T-helper 22 cell (primary cell): ENCODE results near the gene RAD9B.
"Not testable (repeated sequence)": the region's sequence is repeated elsewhere in the genome, so short reads cannot be mapped to it uniquely, and the experiment has no call there.

Experiments
- DNase-seq: peaks from one replicate; pipeline ENCODE4 v3.0.0-alpha.2; 2020; ENCODE audit warnings: low read depth

Gene RAD9B

GRCh38 chr12:110528277-110528839, 26.2 kb downstream of the RAD9B start:
- no peak for DNase-seq

GRCh38 chr12:110530511-110530910, 28.4 kb downstream of the RAD9B start:
- DNase-seq = no peak

- no peak for DNase-seq
Measured at GRCh38 chr12:110531741-110532333, 29.7 kb downstream of the RAD9B start.

GRCh38 chr12:110532644-110533043, 30.5 kb downstream of the RAD9B start:
- no peak for DNase-seq

- DNase-seq = no peak
Measured at GRCh38 chr12:110533607-110534006, 31.5 kb downstream of the RAD9B start.

GRCh38 chr12:110534811-110535210, 32.7 kb downstream of the RAD9B start:
- DNase-seq = no peak

- no peak for DNase-seq
Measured at GRCh38 chr12:110536834-110537604, 34.9 kb downstream of the RAD9B start.

- DNase-seq = no peak
Measured at GRCh38 chr12:110537605-110538409, 35.7 kb downstream of the RAD9B start.

GRCh38 chr12:110538869-110539622, 36.9 kb downstream of the RAD9B start:
- no peak for DNase-seq

- no peak for DNase-seq
Measured at GRCh38 chr12:110540048-110540447, 37.9 kb downstream of the RAD9B start.

- DNase-seq = no peak
Measured at GRCh38 chr12:110543252-110543959, 41.3 kb downstream of the RAD9B start.

- no peak for DNase-seq
Measured at GRCh38 chr12:110543965-110544364, 41.8 kb downstream of the RAD9B start.

GRCh38 chr12:110545259-110545658, 43.1 kb downstream of the RAD9B start:
- not testable (repeated sequence) for DNase-seq

- DNase-seq = no peak
Measured at GRCh38 chr12:110545812-110546211, 43.7 kb downstream of the RAD9B start.

GRCh38 chr12:110546339-110546738, 44.2 kb downstream of the RAD9B start:
- DNase-seq = no peak

GRCh38 chr12:110547090-110547489, 45.0 kb downstream of the RAD9B start:
- no peak for DNase-seq

- DNase-seq = no peak
Measured at GRCh38 chr12:110548678-110549077, 46.5 kb downstream of the RAD9B start.

- no peak for DNase-seq
Measured at GRCh38 chr12:110549716-110550115, 47.6 kb downstream of the RAD9B start.

GRCh38 chr12:110550981-110551380, 48.9 kb downstream of the RAD9B start:
- no peak for DNase-seq
